Measurements from ENCODE around the gene HPCAL1. TPM values are rescaled to one million over a fixed set of nuclear protein-coding genes. Genes with fewer than 3 reads are reported as not detected.

The HPCAL1 gene
- total RNA-seq, 2 donors from 2014 or later, result 22.5 to 203 TPM

DNA sequence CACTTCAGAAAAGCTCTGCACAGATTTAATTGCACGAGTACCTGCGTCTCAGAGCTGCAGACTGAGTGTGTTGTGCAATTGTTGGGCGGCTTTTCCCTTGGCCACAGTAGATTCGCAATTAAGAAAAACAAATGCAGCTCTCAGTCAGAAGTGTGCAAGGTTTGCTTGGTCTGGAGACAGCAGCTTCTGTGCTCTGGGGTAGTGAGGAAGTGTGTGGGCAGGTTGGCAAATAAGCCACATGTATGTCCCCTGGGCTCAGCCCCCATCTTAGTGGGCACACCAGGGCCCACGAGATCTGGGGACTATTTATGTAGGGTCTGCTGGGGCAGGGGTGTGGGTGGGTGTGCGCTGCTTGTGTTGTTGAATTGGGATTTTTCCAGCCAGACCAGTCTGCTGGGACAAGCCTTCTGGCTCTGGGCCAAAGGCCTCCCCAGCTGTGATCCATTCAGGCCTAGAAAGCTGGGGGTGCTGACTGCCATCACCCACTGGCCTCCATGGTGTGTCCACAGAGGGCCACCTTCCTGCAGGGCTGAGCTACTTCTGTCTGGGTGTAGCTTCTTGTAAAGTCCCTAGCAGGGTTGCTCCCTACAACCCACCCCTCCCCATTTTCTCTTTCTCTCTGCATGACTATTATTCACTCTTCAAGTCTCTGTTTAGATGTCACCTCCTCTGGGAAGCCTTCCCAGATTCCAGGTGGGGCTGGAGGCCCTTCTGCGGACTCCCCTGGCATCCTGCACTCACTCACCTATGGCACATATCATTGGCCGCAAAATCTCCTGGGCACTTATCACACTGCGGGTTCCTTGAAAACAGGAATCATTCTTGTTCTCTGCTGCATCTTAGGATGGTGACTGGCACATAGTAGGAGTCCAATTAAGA, 77.6 kb downstream of the HPCAL1 start:
- WGBS, result 75% methylated on average over 9 of the region's 9 CpGs
- no peak overlapping the region for H3K27ac ChIP-seq

DNA sequence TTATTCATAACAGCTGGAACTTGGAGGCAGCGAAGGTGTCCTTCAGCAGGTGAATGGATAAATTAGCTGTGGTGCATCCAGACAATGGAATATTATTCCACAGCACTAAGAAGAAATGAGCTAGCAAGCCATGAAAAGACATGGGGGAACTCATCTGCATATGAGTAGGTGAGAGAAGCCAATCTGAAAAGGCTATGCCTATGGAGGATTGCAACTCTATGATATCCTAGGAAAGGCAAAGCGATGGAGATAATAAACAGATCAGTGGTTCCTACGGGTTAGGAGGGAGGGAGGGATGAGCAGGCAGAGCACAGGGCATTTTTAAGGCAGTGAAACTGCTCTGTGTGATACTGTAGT, 79.3 kb downstream of the HPCAL1 start:
- no peaks in the 10 kb centered on the region for H3K27me3 ChIP-seq (replicated peaks; ENCODE audit: insufficient read depth)
- TF ChIP-seq, protein P1, sequence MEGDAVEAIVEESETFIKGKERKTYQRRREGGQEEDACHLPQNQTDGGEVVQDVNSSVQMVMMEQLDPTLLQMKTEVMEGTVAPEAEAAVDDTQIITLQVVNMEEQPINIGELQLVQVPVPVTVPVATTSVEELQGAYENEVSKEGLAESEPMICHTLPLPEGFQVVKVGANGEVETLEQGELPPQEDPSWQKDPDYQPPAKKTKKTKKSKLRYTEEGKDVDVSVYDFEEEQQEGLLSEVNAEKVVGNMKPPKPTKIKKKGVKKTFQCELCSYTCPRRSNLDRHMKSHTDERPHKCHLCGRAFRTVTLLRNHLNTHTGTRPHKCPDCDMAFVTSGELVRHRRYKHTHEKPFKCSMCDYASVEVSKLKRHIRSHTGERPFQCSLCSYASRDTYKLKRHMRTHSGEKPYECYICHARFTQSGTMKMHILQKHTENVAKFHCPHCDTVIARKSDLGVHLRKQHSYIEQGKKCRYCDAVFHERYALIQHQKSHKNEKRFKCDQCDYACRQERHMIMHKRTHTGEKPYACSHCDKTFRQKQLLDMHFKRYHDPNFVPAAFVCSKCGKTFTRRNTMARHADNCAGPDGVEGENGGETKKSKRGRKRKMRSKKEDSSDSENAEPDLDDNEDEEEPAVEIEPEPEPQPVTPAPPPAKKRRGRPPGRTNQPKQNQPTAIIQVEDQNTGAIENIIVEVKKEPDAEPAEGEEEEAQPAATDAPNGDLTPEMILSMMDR (IDR thresholded peaks at IDR 0.05), result no peak
- TF ChIP-seq POLR2A (IDR thresholded peaks at IDR 0.05) (no peak), POLR2AphosphoS5 (IDR thresholded peaks at IDR 0.05) (no peak)
- DNase-seq (ENCODE audit: low spot score), result no peak
- H3K27ac ChIP-seq, result no peak overlapping the region
- H3K4me1 ChIP-seq (replicated peaks), result peaks cover 10% of the 10 kb centered on the region
- H3K36me3 ChIP-seq, result no peaks in the 10 kb centered on the region
- intact Hi-C loops (cut with DNase I), result no loop called here
- no peaks in the 10 kb centered on the region for H3K9me3 ChIP-seq
- 84% methylated on average over 3 of the region's 3 CpGs for WGBS
- H3K4me3 ChIP-seq, result no peak overlapping the region

More for the DNA sequence above, 77.6 kb downstream of the HPCAL1 start:
- DNase-seq (ENCODE audit: low spot score), result no peak
- Histone ChIP-seq H3K4me3 (no peak overlapping the region), H3K27me3 (replicated peaks; ENCODE audit: insufficient read depth) (no peaks in the 10 kb centered on the region), H3K9me3 (no peaks in the 10 kb centered on the region), H3K4me1 (replicated peaks) (peaks cover 10% of the 10 kb centered on the region), H3K36me3 (no peaks in the 10 kb centered on the region)
- TF ChIP-seq POLR2A (IDR thresholded peaks at IDR 0.05) (no peak), POLR2AphosphoS5 (IDR thresholded peaks at IDR 0.05) (no peak)
- TF ChIP-seq, protein P1 (IDR thresholded peaks at IDR 0.05), result no peak
- intact Hi-C loops (cut with DNase I), result no loop called here

DNA sequence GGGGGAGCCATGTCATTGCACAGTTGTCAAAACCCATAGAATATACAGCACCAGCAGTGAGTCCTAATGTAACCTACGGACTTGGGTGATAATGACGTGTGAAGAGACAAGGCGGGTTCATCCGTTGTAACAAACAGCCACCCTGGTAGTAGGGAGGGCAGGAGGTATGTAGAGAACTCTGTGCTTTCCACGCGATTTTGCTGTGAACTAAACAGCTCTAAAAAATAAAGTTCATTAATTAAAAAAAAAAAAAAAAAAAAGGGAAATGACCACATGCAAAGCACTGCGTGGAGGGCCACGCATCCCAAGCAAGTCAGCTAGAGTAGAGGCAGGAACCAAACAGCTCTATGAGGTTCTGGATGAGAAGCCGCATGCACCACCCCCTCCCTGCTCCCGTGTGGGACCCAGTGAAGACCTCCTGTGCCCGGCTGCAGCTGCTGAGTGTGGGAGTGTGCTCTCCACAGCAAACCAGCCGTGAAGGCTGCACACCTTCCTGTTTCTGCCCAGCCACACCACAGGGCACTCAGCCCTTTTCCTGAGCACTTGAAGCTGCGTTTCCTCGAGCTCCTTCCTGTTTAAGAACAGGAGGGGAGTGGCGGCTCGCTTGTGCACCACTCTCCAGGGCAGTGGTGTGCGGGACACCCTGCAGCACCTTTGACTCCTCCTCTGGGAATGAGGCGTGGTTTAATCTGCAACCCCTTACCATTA, 79.8 kb downstream of the HPCAL1 start:
- intact Hi-C loops (cut with DNase I), result no loop called here
- H3K27me3 ChIP-seq (replicated peaks; ENCODE audit: insufficient read depth), result no peaks in the 10 kb centered on the region
- TF ChIP-seq POLR2AphosphoS5 (IDR thresholded peaks at IDR 0.05) (no peak), POLR2A (IDR thresholded peaks at IDR 0.05) (no peak)
- TF ChIP-seq, protein P1 (IDR thresholded peaks at IDR 0.05), result no peak
- WGBS, result 75% methylated on average over 18 of the region's 18 CpGs
- H3K36me3 ChIP-seq, result no peaks in the 10 kb centered on the region
- DNase-seq (ENCODE audit: low spot score), result no peak
- no peak overlapping the region for H3K27ac ChIP-seq
- H3K4me3 ChIP-seq, result no peak overlapping the region
- no peaks in the 10 kb centered on the region for H3K9me3 ChIP-seq
- H3K4me1 ChIP-seq (replicated peaks), result peaks cover 10% of the 10 kb centered on the region

DNA sequence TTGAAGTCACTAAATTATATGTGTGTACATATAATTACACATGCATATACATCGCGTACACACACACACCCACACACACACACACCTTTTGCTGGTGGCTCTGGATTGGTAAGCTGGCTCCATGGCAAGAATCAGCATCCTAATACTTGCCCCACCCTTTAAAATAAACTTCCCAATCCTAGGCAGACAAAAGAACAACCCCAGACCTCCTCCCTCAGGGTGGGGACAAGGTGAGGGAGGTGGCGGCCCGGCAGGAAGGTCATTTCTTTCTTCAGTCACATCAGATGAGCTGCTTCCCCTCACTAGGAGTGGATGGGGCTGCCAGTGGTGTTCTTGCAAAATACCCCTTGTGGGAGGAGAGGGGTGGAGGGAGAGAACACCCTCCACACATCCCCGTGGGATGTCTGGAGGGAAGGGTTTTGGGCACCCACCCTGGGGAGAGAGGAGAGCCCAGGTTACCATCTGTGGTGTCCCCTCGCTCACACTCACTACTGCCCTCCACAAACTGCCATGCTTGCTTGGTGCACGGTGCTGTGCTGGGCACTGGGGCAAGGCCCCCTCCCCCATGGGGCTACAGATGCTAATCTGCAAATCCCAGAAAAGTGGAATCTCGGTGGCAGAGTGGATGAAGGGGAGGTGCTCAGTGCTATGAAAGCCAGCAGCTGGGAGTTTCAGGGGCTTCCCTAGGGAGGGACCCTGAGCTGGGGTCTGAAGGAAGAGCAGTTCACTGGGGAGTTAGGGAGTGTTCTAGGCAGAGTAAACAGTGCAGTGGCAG, 81.4 kb downstream of the HPCAL1 start:
- DNase-seq (ENCODE audit: low spot score), result no peak
- no peaks in the 10 kb centered on the region for H3K36me3 ChIP-seq
- no peaks in the 10 kb centered on the region for H3K27me3 ChIP-seq (replicated peaks; ENCODE audit: insufficient read depth)
- no peak for TF ChIP-seq POLR2AphosphoS5 (IDR thresholded peaks at IDR 0.05)
- TF ChIP-seq, protein P1 (IDR thresholded peaks at IDR 0.05), result no peak
- WGBS, result 76% methylated on average over 8 of the region's 8 CpGs
- no peak overlapping the region for H3K4me3 ChIP-seq
- peaks cover 10% of the 10 kb centered on the region for H3K4me1 ChIP-seq (replicated peaks)
- intact Hi-C loops (cut with DNase I), result no loop called here
- H3K9me3 ChIP-seq, result no peaks in the 10 kb centered on the region
- H3K27ac ChIP-seq, result no peak overlapping the region

Data from prostate gland (tissue), 2 donors.